HL-60 (cell line): ENCODE results near the gene REEP1.
A peak's percentile ranks its signal among the peaks of the same experiment; 100 is the strongest.

Experiments used
- DNase-seq, 2 experiments: peaks; one replicate each; pipeline ENCODE4 v3.0.0-alpha.2; 2010 to 2020; ENCODE audit warnings: low read depth in 1 of 2, low spot score in 1 of 2
- H3K27ac ChIP-seq: fragments of 250-450 bp; sonication (Bioruptor Pico); replicated peaks from 2 replicates; pipeline ENCODE4 v1.5.1; 2020; ENCODE audit warnings: mild to moderate bottlenecking, moderate library complexity
- H3K27me3 ChIP-seq: fragments of 250-450 bp; sonication (Bioruptor Pico); 2 replicates; pipeline ENCODE4 v1.5.1; 2021; ENCODE audit warnings: mild to moderate bottlenecking, moderate library complexity; ENCODE audit not compliant: insufficient read depth, poor library complexity, severe bottlenecking
- H3K4me3 ChIP-seq: replicated peaks from 2 replicates; pipeline ENCODE4 v1.5.1; 2011; ENCODE audit warnings: mild to moderate bottlenecking, control low read depth, low read length; ENCODE audit not compliant: insufficient read depth
- GABPA ChIP-seq: IDR thresholded peaks from 2 replicates; pipeline ENCODE4 v1.6.1; 2012; ENCODE audit warnings: low read depth
- POLR2AphosphoS5 ChIP-seq: IDR thresholded peaks from 2 replicates; pipeline ENCODE4 v1.6.1; 2012; ENCODE audit warnings: low read depth
- SPI1 ChIP-seq: IDR thresholded peaks from 2 replicates; pipeline ENCODE4 v1.6.1; 2012; ENCODE audit warnings: low read depth, mild to moderate bottlenecking, borderline replicate concordance
- TF ChIP-seq, protein P1 (sequence below): IDR thresholded peaks from one replicate; pipeline ENCODE4 v1.5.1; 2011; ENCODE audit warnings: low read length, control low read depth, inconsistent platforms; ENCODE audit not compliant: insufficient read depth
- TF ChIP-seq, protein P2 (sequence below): IDR thresholded peaks from 2 replicates; pipeline ENCODE4 v1.6.1; 2012; ENCODE audit warnings: low read depth; ENCODE audit not compliant: insufficient replicate concordance

REEP1 gene

DNA sequence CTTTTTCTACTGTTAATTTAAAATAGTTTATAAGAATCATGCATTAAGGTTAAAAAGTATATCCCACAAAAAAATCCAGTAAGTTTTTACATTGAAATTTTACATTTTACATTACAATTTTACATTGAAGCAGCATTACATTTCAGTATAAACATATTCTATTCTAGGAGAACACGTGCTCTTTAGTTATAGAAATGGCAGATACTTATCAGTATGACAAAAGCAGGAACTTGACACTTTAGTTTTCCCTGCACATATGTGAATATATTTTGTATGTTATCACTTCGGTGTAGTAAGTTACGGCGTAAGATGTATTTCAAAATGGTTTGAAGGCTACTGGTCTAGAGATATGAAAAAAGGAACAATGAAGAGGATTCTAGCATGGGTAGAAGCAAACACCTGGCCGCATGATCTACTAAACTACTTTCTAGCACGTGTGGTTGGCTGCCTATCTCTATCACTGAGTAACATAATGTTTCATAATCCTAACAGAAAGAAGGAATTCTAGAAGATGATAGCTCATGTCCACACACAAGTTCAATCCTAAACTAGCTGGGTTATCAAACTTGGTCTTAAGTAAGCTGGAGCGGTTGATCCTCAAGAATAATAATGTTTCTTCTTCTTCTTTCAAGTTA, 147.5 kb downstream of the REEP1 start:
- Histone ChIP-seq H3K27me3 (no peaks in the 10 kb centered on the region), H3K27ac (peak overlapping the region; percentile 65)
- peak; percentile 56 for DNase-seq

DNA sequence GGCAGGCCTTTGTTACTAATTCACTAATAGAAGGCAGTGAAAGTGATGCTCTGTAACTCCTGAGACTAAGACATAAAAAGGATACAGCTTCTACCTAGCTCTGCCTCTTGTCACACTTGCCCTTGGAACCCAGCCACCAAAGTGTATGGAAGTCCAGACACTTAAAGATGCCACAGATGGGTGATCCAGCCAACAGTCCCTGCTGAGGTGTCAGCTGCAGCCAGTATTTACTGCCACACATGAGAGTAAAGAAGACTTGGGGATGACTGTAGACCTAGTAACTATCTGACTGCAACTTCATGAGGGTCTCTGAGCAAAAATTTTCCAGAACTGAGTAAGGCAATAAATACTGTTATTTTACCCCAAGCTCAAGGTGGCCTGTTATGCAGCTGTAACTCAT, 151.0 kb downstream of the REEP1 start:
- DNase-seq = no peak
- H3K27ac ChIP-seq = no peak overlapping the region
- TF ChIP-seq POLR2AphosphoS5 (no peak), SPI1 (no peak), GABPA (no peak)
- TF ChIP-seq, protein P1, sequence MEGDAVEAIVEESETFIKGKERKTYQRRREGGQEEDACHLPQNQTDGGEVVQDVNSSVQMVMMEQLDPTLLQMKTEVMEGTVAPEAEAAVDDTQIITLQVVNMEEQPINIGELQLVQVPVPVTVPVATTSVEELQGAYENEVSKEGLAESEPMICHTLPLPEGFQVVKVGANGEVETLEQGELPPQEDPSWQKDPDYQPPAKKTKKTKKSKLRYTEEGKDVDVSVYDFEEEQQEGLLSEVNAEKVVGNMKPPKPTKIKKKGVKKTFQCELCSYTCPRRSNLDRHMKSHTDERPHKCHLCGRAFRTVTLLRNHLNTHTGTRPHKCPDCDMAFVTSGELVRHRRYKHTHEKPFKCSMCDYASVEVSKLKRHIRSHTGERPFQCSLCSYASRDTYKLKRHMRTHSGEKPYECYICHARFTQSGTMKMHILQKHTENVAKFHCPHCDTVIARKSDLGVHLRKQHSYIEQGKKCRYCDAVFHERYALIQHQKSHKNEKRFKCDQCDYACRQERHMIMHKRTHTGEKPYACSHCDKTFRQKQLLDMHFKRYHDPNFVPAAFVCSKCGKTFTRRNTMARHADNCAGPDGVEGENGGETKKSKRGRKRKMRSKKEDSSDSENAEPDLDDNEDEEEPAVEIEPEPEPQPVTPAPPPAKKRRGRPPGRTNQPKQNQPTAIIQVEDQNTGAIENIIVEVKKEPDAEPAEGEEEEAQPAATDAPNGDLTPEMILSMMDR = no peak
- TF ChIP-seq, protein P2, sequence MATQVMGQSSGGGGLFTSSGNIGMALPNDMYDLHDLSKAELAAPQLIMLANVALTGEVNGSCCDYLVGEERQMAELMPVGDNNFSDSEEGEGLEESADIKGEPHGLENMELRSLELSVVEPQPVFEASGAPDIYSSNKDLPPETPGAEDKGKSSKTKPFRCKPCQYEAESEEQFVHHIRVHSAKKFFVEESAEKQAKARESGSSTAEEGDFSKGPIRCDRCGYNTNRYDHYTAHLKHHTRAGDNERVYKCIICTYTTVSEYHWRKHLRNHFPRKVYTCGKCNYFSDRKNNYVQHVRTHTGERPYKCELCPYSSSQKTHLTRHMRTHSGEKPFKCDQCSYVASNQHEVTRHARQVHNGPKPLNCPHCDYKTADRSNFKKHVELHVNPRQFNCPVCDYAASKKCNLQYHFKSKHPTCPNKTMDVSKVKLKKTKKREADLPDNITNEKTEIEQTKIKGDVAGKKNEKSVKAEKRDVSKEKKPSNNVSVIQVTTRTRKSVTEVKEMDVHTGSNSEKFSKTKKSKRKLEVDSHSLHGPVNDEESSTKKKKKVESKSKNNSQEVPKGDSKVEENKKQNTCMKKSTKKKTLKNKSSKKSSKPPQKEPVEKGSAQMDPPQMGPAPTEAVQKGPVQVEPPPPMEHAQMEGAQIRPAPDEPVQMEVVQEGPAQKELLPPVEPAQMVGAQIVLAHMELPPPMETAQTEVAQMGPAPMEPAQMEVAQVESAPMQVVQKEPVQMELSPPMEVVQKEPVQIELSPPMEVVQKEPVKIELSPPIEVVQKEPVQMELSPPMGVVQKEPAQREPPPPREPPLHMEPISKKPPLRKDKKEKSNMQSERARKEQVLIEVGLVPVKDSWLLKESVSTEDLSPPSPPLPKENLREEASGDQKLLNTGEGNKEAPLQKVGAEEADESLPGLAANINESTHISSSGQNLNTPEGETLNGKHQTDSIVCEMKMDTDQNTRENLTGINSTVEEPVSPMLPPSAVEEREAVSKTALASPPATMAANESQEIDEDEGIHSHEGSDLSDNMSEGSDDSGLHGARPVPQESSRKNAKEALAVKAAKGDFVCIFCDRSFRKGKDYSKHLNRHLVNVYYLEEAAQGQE = no peak
- no peaks in the 10 kb centered on the region for H3K27me3 ChIP-seq
- H3K4me3 ChIP-seq = no peak overlapping the region

More for the DNA sequence above, 147.5 kb downstream of the REEP1 start:
- H3K4me3 ChIP-seq = no peak overlapping the region
- no peak for TF ChIP-seq SPI1
- TF ChIP-seq, protein P2 = no peak
- TF ChIP-seq, protein P1 = no peak
- no peak for TF ChIP-seq POLR2AphosphoS5
- no peak for TF ChIP-seq GABPA

DNA sequence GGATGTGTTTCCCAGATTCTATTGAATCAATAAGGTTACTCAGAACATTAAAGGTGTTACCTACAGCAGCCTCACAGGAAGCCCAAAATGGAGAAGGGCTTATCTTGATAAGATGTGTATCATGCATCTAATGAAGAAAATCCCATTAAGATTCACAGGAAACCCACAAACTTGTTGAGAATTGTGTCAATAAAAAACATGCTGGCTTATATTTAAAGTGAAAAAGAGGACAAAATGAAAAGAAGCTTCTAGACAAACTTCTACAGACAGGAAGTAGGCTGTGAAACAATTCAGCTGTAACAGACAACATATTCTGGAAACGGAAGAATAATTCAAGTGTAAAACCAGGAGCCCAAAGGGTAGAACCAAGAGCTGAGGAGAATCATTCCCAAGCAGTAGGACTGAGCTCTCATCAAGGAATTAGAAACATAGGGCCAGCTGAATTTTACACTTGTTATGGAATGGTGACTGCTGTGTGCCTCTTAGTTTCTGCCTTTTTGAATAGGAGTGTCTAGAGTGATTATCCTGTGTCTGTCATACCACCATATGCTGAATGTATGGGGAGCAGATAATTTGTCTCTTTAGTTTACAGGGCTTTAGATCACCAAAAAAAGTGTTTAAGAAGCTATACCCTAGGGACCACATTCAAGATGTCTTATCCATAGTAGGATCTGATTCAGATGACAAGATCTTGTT, 151.8 kb downstream of the REEP1 start:
- Histone ChIP-seq H3K27me3 (no peaks in the 10 kb centered on the region), H3K4me3 (no peak overlapping the region), H3K27ac (no peak overlapping the region)
- DNase-seq = no peak
- TF ChIP-seq SPI1 = no peak
- no peak for TF ChIP-seq GABPA
- TF ChIP-seq, protein P2 = no peak
- no peak for TF ChIP-seq POLR2AphosphoS5
- TF ChIP-seq, protein P1 = no peak
